GM21619 (cell line): ENCODE results near the gene SLC30A2.

ENCODE experiments used
- ATAC-seq: cut with Tn5 transposase; IDR thresholded peaks from one replicate; pipeline ENCODE4 v1.9.1; 2021; ENCODE audit not compliant: unreplicated experiment

The SLC30A2 gene

GRCh38 chr1:26070296-26070962 is 24.5 kb upstream of the SLC30A2 start:
- no peak for ATAC-seq

GRCh38 chr1:26069941-26070295 is 24.0 kb upstream of the SLC30A2 start:
- ATAC-seq = no peak

GRCh38 chr1:26067432-26067911 is 21.6 kb upstream of the SLC30A2 start, which contains the start of gene TRIM63:
Gene TRIM63, minus strand, starts transcription at chr1:26067630. Its CDS starts 136 bp downstream, at chr1:26067494.
- no peak for ATAC-seq

GRCh38 chr1:26066857-26067256 is 20.9 kb upstream of the SLC30A2 start:
- no peak for ATAC-seq

GRCh38 chr1:26066160-26066559 is 20.2 kb upstream of the SLC30A2 start:
- no peak for ATAC-seq

- no peak for ATAC-seq
Measured at GRCh38 chr1:26064553-26064952, 18.6 kb upstream of the SLC30A2 start.

GRCh38 chr1:26060832-26061574 is 15.1 kb upstream of the SLC30A2 start:
- no peak for ATAC-seq

GRCh38 chr1:26059906-26060305 is 14.0 kb upstream of the SLC30A2 start:
- no peak for ATAC-seq

- no peak for ATAC-seq
Measured at GRCh38 chr1:26058052-26058595, 12.2 kb upstream of the SLC30A2 start.

- ATAC-seq = no peak
Measured at GRCh38 chr1:26057189-26057588, 11.3 kb upstream of the SLC30A2 start.

GRCh38 chr1:26055041-26055440 is 9.1 kb upstream of the SLC30A2 start:
- ATAC-seq = no peak

- no peak for ATAC-seq
Measured at GRCh38 chr1:26053718-26054560, 8.0 kb upstream of the SLC30A2 start.

GRCh38 chr1:26050248-26050640 is 4.3 kb upstream of the SLC30A2 start:
- no peak for ATAC-seq

GRCh38 chr1:26049531-26050247 is 3.8 kb upstream of the SLC30A2 start:
- no peak for ATAC-seq

GRCh38 chr1:26047278-26047874 is 1.5 kb upstream of the SLC30A2 start:
- no peak for ATAC-seq

GRCh38 chr1:26046246-26047095 is 553 bp upstream of the SLC30A2 start:
- no peak for ATAC-seq

GRCh38 chr1:26044971-26045721 is 772 bp downstream of the SLC30A2 start:
- ATAC-seq = no peak

GRCh38 chr1:26044414-26044813 is 1.5 kb downstream of the SLC30A2 start:
- no peak for ATAC-seq

- no peak for ATAC-seq
Measured at GRCh38 chr1:26043765-26044164, 2.2 kb downstream of the SLC30A2 start.
